HepG2 (cell line): ENCODE results near the gene JPH4. TPM values are rescaled to one million over a fixed set of nuclear protein-coding genes. Genes with fewer than 3 reads are reported as not detected.

Experiments
- ATF4 ChIP-seq, 2 experiments: fragments of 450-650 bp in 1 of 2; sonication (generic) in 1 of 2; formaldehyde crosslinking; IDR thresholded peaks; 2 replicates each; pipeline versions ENCODE4 v1.5.0 to v1.8.0; 2020 to 2022; ENCODE audit warnings: mild to moderate bottlenecking in 1 of 2, missing genetic modification reagents in 1 of 2
- ATM ChIP-seq: fragments of 450-650 bp; IDR thresholded peaks from 2 replicates; pipeline ENCODE4 v1.7.1; 2017; ENCODE audit warnings: mild to moderate bottlenecking, borderline replicate concordance
- CENPX ChIP-seq: sonication (generic); formaldehyde crosslinking; IDR thresholded peaks from 2 replicates; pipeline ENCODE4 v1.9.0; 2021; ENCODE audit warnings: mild to moderate bottlenecking, missing genetic modification reagents, moderate library complexity
- EHMT2 ChIP-seq: fragments of 200-600 bp; sonication (generic); IDR thresholded peaks from 2 replicates; pipeline ENCODE4 v1.7.0; 2017; ENCODE audit warnings: antibody characterized with exemption, low read depth, low read length, borderline replicate concordance
- FOXA1 ChIP-seq, 2 experiments: fragments of 450-650 bp in 1 of 2; sonication (generic) in 1 of 2; formaldehyde crosslinking in 1 of 2; IDR thresholded peaks; 2 replicates each; pipeline versions ENCODE4 v1.4.0 to v1.6.1; 2016 to 2020; ENCODE audit warnings: missing genetic modification reagents in 1 of 2
- MLX ChIP-seq: IDR thresholded peaks from 2 replicates; pipeline ENCODE4 v1.6.1; 2016
- NCOA5 ChIP-seq: sonication (generic); formaldehyde crosslinking; IDR thresholded peaks from 2 replicates; pipeline ENCODE4 v1.4.0; 2020; ENCODE audit warnings: missing genetic modification reagents
- PITX1 ChIP-seq: sonication (generic); formaldehyde crosslinking; IDR thresholded peaks from 2 replicates; pipeline ENCODE4 v1.5.1; 2020; ENCODE audit warnings: mild to moderate bottlenecking, missing genetic modification reagents
- RARA ChIP-seq: IDR thresholded peaks from 2 replicates; pipeline ENCODE4 v1.6.1; 2016; ENCODE audit warnings: missing genetic modification reagents, missing compliant biosample characterization
- ZNF558 ChIP-seq: sonication (generic); formaldehyde crosslinking; IDR thresholded peaks from 2 replicates; pipeline ENCODE4 v1.9.0; 2022; ENCODE audit warnings: mild to moderate bottlenecking, missing genetic modification reagents, borderline replicate concordance
- ZNF562 ChIP-seq: sonication (generic); formaldehyde crosslinking; IDR thresholded peaks from 2 replicates; pipeline ENCODE4 v1.8.0; 2022; ENCODE audit warnings: missing genetic modification reagents, borderline replicate concordance
- ZNF883 ChIP-seq: sonication (generic); formaldehyde crosslinking; IDR thresholded peaks from 2 replicates; pipeline ENCODE4 v1.5.1; 2020; ENCODE audit warnings: mild to moderate bottlenecking, missing genetic modification reagents; ENCODE audit errors: not compliant biosample characterization
- polyA plus RNA-seq, 8 experiments: library from polyadenylated mRNA; depleted of rRNA in 3 of 8; stranded (reverse) in 7 of 8; unstranded in 1 of 8; fragments of >200 nt; fragmentation: Illumina TruSeq in 4 of 8; extraction: Trizol in 4 of 8; gene quantifications; 2 replicates each; pipeline versions ENCODE4 v1.2.1 to v1.2.3, GENCODE V29; 2011 to 2016; ENCODE audit warnings: low read depth in 4 of 8, missing spikeins in 1 of 8, mixed read lengths in 1 of 8; ENCODE audit not compliant: insufficient read depth in 1 of 8
- total RNA-seq, 5 experiments: library from RNA; depleted of rRNA; stranded (reverse); fragments of >200 nt; fragmentation: Illumina TruSeq; extraction: Trizol; gene quantifications; 2 replicates each; pipeline ENCODE4 v1.2.3, GENCODE V29; 2016; ENCODE audit warnings: low read depth in 1 of 5
- TF ChIP-seq, protein P1 (sequence below): sonication (generic); formaldehyde crosslinking; IDR thresholded peaks from 2 replicates; pipeline ENCODE4 v1.4.0; 2020; ENCODE audit warnings: missing genetic modification reagents, borderline replicate concordance
- TF ChIP-seq, protein P2 (sequence below): IDR thresholded peaks from 2 replicates; pipeline ENCODE4 v1.6.1; 2012; ENCODE audit warnings: inconsistent platforms
- TF ChIP-seq, protein P3 (sequence below): sonication (generic); formaldehyde crosslinking; conservative IDR thresholded peaks from 2 replicates; pipeline ENCODE4 v1.8.0; 2022; ENCODE audit warnings: mild to moderate bottlenecking, moderate library complexity, missing genetic modification reagents
- TF ChIP-seq, protein P4 (sequence below): sonication (generic); formaldehyde crosslinking; IDR thresholded peaks from 2 replicates; pipeline ENCODE4 v1.5.0; 2020; ENCODE audit warnings: mild to moderate bottlenecking, missing genetic modification reagents
- TF ChIP-seq, protein P5 (sequence below): sonication (generic); formaldehyde crosslinking; IDR thresholded peaks from 2 replicates; pipeline ENCODE4 v1.5.0; 2020; ENCODE audit warnings: mild to moderate bottlenecking, low read depth, missing genetic modification reagents, borderline replicate concordance

The JPH4 gene
- total and polyA plus RNA-seq, 2 of the 13 experiments (the other 11 are each of a cell fraction or from before 2014, with no cell fraction given) = 0.08 to 0.22 TPM

GRCh38 chr14:23539248-23540140, 39.1 kb downstream of the JPH4 start (continued):
- TF ChIP-seq, protein P1, sequence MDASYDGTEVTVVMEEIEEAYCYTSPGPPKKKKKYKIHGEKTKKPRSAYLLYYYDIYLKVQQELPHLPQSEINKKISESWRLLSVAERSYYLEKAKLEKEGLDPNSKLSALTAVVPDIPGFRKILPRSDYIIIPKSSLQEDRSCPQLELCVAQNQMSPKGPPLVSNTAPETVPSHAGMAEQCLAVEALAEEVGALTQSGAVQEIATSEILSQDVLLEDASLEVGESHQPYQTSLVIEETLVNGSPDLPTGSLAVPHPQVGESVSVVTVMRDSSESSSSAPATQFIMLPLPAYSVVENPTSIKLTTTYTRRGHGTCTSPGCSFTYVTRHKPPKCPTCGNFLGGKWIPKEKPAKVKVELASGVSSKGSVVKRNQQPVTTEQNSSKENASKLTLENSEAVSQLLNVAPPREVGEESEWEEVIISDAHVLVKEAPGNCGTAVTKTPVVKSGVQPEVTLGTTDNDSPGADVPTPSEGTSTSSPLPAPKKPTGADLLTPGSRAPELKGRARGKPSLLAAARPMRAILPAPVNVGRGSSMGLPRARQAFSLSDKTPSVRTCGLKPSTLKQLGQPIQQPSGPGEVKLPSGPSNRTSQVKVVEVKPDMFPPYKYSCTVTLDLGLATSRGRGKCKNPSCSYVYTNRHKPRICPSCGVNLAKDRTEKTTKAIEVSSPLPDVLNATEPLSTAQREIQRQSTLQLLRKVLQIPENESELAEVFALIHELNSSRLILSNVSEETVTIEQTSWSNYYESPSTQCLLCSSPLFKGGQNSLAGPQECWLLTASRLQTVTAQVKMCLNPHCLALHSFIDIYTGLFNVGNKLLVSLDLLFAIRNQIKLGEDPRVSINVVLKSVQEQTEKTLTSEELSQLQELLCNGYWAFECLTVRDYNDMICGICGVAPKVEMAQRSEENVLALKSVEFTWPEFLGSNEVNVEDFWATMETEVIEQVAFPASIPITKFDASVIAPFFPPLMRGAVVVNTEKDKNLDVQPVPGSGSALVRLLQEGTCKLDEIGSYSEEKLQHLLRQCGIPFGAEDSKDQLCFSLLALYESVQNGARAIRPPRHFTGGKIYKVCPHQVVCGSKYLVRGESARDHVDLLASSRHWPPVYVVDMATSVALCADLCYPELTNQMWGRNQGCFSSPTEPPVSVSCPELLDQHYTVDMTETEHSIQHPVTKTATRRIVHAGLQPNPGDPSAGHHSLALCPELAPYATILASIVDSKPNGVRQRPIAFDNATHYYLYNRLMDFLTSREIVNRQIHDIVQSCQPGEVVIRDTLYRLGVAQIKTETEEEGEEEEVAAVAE (CRISPR knock-in tag) = no peak
- TF ChIP-seq ATM (no peak), ZNF562 (CRISPR knock-in tag) (no peak), MLX (CRISPR knock-in tag) (no peak), EHMT2 (no peak), ZNF883 (no peak), ATF4 (CRISPR knock-in tag; IDR thresholded peaks at IDR 0.05) (no peak), CENPX (CRISPR knock-in tag) (no peak), RARA (CRISPR knock-in tag) (no peak), PITX1 (CRISPR knock-in tag) (no peak), FOXA1 (IDR thresholded peaks at IDR 0.05) (no peak), FOXA1 (CRISPR knock-in tag; IDR thresholded peaks at IDR 0.05) (no peak), ZNF558 (no peak), NCOA5 (no peak)
- TF ChIP-seq, protein P2, sequence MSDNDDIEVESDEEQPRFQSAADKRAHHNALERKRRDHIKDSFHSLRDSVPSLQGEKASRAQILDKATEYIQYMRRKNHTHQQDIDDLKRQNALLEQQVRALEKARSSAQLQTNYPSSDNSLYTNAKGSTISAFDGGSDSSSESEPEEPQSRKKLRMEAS = no peak
- TF ChIP-seq, protein P3, sequence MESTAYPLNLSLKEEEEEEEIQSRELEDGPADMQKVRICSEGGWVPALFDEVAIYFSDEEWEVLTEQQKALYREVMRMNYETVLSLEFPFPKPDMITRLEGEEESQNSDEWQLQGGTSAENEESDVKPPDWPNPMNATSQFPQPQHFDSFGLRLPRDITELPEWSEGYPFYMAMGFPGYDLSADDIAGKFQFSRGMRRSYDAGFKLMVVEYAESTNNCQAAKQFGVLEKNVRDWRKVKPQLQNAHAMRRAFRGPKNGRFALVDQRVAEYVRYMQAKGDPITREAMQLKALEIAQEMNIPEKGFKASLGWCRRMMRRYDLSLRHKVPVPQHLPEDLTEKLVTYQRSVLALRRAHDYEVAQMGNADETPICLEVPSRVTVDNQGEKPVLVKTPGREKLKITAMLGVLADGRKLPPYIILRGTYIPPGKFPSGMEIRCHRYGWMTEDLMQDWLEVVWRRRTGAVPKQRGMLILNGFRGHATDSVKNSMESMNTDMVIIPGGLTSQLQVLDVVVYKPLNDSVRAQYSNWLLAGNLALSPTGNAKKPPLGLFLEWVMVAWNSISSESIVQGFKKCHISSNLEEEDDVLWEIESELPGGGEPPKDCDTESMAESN (CRISPR knock-in tag) = 0 out of 2 replicates have a peak, but pooled peaks have one; percentile 46
- TF ChIP-seq, protein P4, sequence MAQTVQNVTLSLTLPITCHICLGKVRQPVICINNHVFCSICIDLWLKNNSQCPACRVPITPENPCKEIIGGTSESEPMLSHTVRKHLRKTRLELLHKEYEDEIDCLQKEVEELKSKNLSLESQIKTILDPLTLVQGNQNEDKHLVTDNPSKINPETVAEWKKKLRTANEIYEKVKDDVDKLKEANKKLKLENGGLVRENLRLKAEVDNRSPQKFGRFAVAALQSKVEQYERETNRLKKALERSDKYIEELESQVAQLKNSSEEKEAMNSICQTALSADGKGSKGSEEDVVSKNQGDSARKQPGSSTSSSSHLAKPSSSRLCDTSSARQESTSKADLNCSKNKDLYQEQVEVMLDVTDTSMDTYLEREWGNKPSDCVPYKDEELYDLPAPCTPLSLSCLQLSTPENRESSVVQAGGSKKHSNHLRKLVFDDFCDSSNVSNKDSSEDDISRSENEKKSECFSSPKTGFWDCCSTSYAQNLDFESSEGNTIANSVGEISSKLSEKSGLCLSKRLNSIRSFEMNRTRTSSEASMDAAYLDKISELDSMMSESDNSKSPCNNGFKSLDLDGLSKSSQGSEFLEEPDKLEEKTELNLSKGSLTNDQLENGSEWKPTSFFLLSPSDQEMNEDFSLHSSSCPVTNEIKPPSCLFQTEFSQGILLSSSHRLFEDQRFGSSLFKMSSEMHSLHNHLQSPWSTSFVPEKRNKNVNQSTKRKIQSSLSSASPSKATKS (CRISPR knock-in tag) = no peak
- TF ChIP-seq, protein P5, sequence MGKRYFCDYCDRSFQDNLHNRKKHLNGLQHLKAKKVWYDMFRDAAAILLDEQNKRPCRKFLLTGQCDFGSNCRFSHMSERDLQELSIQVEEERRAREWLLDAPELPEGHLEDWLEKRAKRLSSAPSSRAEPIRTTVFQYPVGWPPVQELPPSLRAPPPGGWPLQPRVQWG (CRISPR knock-in tag) = no peak
